ENCODE data around the gene RELN.

RELN gene

GRCh38 chr7:103637726-103638125 lies 351.7 kb downstream of the RELN start:
- H3K4me1 ChIP-seq (ENCODE audit: insufficient read depth, low read length, poor library complexity, severe bottlenecking): no peaks in the 10 kb centered on the region
- no peak overlapping the region for H3K4me2 ChIP-seq (ENCODE audit: low read depth, low read length, poor library complexity, severe bottlenecking)
- no peaks in the 10 kb centered on the region for H3K36me3 ChIP-seq (ENCODE audit: insufficient read depth, low read length)
- H4K20me1 ChIP-seq (ENCODE audit: insufficient read depth, low read length, poor library complexity, severe bottlenecking): no peaks in the 10 kb centered on the region
- no peaks in the 10 kb centered on the region for H3K27me3 ChIP-seq (ENCODE audit: insufficient read depth, low read length, poor library complexity, severe bottlenecking)
- no peaks in the 10 kb centered on the region for H3F3A ChIP-seq (ENCODE audit: low read depth)
- no peaks in the 10 kb centered on the region for H3K9me3 ChIP-seq (ENCODE audit: insufficient read depth, low read depth, low read length)
- no peak overlapping the region for H3K9ac ChIP-seq (ENCODE audit: low read depth, low read length, poor library complexity, severe bottlenecking)
- no peak for TF ChIP-seq EZH2phosphoT487 (IDR thresholded peaks at IDR 0.05; ENCODE audit: borderline replicate concordance)
- no peak for TF ChIP-seq CTCF (conservative IDR thresholded peaks at IDR 0.05; ENCODE audit: low read length)
- no peaks in the 10 kb centered on the region for H3K79me2 ChIP-seq (ENCODE audit: insufficient read depth, low read length)
- H3K9me2 ChIP-seq (replicated peaks; ENCODE audit: low read depth, low read length): no peaks in the 10 kb centered on the region
- no peak overlapping the region for H3K4me3 ChIP-seq (ENCODE audit: low read length, poor library complexity, severe bottlenecking)
- no peak overlapping the region for H2AFZ ChIP-seq (ENCODE audit: low read length)

- H2AFZ ChIP-seq (ENCODE audit: low read length): no peak overlapping the region
- no peaks in the 10 kb centered on the region for H3K79me2 ChIP-seq (ENCODE audit: insufficient read depth, low read length)
- H3K9me2 ChIP-seq (replicated peaks; ENCODE audit: low read depth, low read length): no peaks in the 10 kb centered on the region
- no peaks in the 10 kb centered on the region for H3K4me1 ChIP-seq (ENCODE audit: insufficient read depth, low read length, poor library complexity, severe bottlenecking)
- no peak for TF ChIP-seq EZH2phosphoT487 (IDR thresholded peaks at IDR 0.05; ENCODE audit: borderline replicate concordance)
- no peak for TF ChIP-seq CTCF (conservative IDR thresholded peaks at IDR 0.05; ENCODE audit: low read length)
- H4K20me1 ChIP-seq (ENCODE audit: insufficient read depth, low read length, poor library complexity, severe bottlenecking): no peaks in the 10 kb centered on the region
- no peaks in the 10 kb centered on the region for H3K9me3 ChIP-seq (ENCODE audit: insufficient read depth, low read depth, low read length)
- H3K27me3 ChIP-seq (ENCODE audit: insufficient read depth, low read length, poor library complexity, severe bottlenecking): no peaks in the 10 kb centered on the region
- H3K4me2 ChIP-seq (ENCODE audit: low read depth, low read length, poor library complexity, severe bottlenecking): no peak overlapping the region
- no peaks in the 10 kb centered on the region for H3F3A ChIP-seq (ENCODE audit: low read depth)
- no peaks in the 10 kb centered on the region for H3K36me3 ChIP-seq (ENCODE audit: insufficient read depth, low read length)
- H3K9ac ChIP-seq (ENCODE audit: low read depth, low read length, poor library complexity, severe bottlenecking): no peak overlapping the region
- H3K4me3 ChIP-seq (ENCODE audit: low read length, poor library complexity, severe bottlenecking): no peak overlapping the region
Observed at GRCh38 chr7:103637094-103637493, 352.4 kb downstream of the RELN start.

- Histone ChIP-seq H3K36me3 (ENCODE audit: insufficient read depth, low read length) (no peaks in the 10 kb centered on the region), H3F3A (ENCODE audit: low read depth) (no peaks in the 10 kb centered on the region), H3K9me3 (ENCODE audit: insufficient read depth, low read depth, low read length) (no peaks in the 10 kb centered on the region), H3K4me2 (ENCODE audit: low read depth, low read length, poor library complexity, severe bottlenecking) (no peak overlapping the region), H3K79me2 (ENCODE audit: insufficient read depth, low read length) (no peaks in the 10 kb centered on the region), H2AFZ (ENCODE audit: low read length) (no peak overlapping the region), H3K4me1 (ENCODE audit: insufficient read depth, low read length, poor library complexity, severe bottlenecking) (no peaks in the 10 kb centered on the region), H3K9me2 (replicated peaks; ENCODE audit: low read depth, low read length) (no peaks in the 10 kb centered on the region), H3K27me3 (ENCODE audit: insufficient read depth, low read length, poor library complexity, severe bottlenecking) (no peaks in the 10 kb centered on the region), H3K4me3 (ENCODE audit: low read length, poor library complexity, severe bottlenecking) (no peak overlapping the region), H3K9ac (ENCODE audit: low read depth, low read length, poor library complexity, severe bottlenecking) (no peak overlapping the region), H4K20me1 (ENCODE audit: insufficient read depth, low read length, poor library complexity, severe bottlenecking) (no peaks in the 10 kb centered on the region)
- TF ChIP-seq EZH2phosphoT487 (IDR thresholded peaks at IDR 0.05; ENCODE audit: borderline replicate concordance): no peak
- TF ChIP-seq CTCF (conservative IDR thresholded peaks at IDR 0.05; ENCODE audit: low read length): no peak
Observed at GRCh38 chr7:103636153-103636552, 353.3 kb downstream of the RELN start.
